IMR-90 (cell line): ENCODE measurements around the gene PYROXD2.

Experiments used
- BHLHE40 ChIP-seq: fragments of 150-350 bp; IDR thresholded peaks from 2 replicates; pipeline ENCODE4 v1.6.1; 2016; ENCODE audit warnings: mild to moderate bottlenecking, low read depth, low read length
- FOS ChIP-seq: fragments of 150-350 bp; IDR thresholded peaks from 2 replicates; pipeline ENCODE4 v1.6.1; 2016; ENCODE audit warnings: low read depth, low read length
- MXI1 ChIP-seq: IDR thresholded peaks from 2 replicates; pipeline ENCODE4 v1.6.1; 2012; ENCODE audit warnings: low read depth, mild to moderate bottlenecking, low read length, moderate library complexity, borderline replicate concordance
- POLR2A ChIP-seq: IDR thresholded peaks from 2 replicates; pipeline ENCODE4 v1.6.1; 2012; ENCODE audit warnings: mild to moderate bottlenecking, low read depth, low read length
- RAD21 ChIP-seq: IDR thresholded peaks from 2 replicates; pipeline ENCODE4 v1.6.1; 2012; ENCODE audit warnings: low read length, improper control_type of control experiment
- RFX5 ChIP-seq: IDR thresholded peaks from 2 replicates; pipeline ENCODE4 v1.8.0; 2012; ENCODE audit warnings: low read depth, mild to moderate bottlenecking, low read length, moderate library complexity
- SMC3 ChIP-seq: fragments of 150-350 bp; IDR thresholded peaks from 2 replicates; pipeline ENCODE4 v1.6.1; 2016; ENCODE audit warnings: low read depth, mild to moderate bottlenecking, antibody characterized with exemption, low read length, moderate library complexity
- TF ChIP-seq, protein P1 (sequence below): conservative IDR thresholded peaks from 2 replicates; pipeline ENCODE4 v1.5.1; 2012; ENCODE audit warnings: mild to moderate bottlenecking, low read depth, low read length, improper control_type of control experiment

DNA sequence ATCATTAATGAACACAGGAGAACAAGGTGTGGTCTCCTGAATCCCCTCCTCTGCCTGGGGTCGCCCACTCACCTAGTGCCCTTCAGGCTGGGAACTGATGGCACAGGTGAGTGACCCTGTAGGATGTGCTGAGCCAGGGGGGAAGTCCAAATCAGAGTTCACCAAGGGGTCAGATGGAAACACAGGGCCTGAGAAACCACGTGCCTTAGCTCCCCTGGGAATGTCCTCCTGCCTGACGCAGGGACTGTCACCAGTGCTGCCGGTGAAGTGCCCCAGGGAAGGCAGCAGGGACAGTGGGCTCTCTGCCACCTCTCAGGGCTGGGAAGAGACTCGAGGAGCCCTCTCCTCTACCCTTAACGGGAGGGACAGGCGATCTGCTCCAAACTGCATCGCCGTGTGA is 5.8 kb upstream of the PYROXD2 start:
- TF ChIP-seq, protein P1, sequence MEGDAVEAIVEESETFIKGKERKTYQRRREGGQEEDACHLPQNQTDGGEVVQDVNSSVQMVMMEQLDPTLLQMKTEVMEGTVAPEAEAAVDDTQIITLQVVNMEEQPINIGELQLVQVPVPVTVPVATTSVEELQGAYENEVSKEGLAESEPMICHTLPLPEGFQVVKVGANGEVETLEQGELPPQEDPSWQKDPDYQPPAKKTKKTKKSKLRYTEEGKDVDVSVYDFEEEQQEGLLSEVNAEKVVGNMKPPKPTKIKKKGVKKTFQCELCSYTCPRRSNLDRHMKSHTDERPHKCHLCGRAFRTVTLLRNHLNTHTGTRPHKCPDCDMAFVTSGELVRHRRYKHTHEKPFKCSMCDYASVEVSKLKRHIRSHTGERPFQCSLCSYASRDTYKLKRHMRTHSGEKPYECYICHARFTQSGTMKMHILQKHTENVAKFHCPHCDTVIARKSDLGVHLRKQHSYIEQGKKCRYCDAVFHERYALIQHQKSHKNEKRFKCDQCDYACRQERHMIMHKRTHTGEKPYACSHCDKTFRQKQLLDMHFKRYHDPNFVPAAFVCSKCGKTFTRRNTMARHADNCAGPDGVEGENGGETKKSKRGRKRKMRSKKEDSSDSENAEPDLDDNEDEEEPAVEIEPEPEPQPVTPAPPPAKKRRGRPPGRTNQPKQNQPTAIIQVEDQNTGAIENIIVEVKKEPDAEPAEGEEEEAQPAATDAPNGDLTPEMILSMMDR, result no peak
- TF ChIP-seq POLR2A, result no peak
- TF ChIP-seq SMC3, result no peak
- no peak for TF ChIP-seq RFX5
- no peak for TF ChIP-seq MXI1
- TF ChIP-seq RAD21, result no peak
- no peak for TF ChIP-seq FOS
- TF ChIP-seq BHLHE40, result no peak
